HUDEP-2 (cell line): Measurements from ENCODE around the gene NT5C3B.
A peak's percentile ranks its signal among the peaks of the same experiment; 100 is the strongest.
"Not testable (repeated sequence)": the region's sequence is repeated elsewhere in the genome, so short reads cannot be mapped to it uniquely, and the experiment has no call there.

Experiments
- DNase-seq, 76 experiments: peaks; one replicate each; lab custom pipeline; 2025; ENCODE audit not compliant: unreplicated experiment in 76 of 76; lab: John Stamatoyannopoulos, UW

Gene NT5C3B

DNA sequence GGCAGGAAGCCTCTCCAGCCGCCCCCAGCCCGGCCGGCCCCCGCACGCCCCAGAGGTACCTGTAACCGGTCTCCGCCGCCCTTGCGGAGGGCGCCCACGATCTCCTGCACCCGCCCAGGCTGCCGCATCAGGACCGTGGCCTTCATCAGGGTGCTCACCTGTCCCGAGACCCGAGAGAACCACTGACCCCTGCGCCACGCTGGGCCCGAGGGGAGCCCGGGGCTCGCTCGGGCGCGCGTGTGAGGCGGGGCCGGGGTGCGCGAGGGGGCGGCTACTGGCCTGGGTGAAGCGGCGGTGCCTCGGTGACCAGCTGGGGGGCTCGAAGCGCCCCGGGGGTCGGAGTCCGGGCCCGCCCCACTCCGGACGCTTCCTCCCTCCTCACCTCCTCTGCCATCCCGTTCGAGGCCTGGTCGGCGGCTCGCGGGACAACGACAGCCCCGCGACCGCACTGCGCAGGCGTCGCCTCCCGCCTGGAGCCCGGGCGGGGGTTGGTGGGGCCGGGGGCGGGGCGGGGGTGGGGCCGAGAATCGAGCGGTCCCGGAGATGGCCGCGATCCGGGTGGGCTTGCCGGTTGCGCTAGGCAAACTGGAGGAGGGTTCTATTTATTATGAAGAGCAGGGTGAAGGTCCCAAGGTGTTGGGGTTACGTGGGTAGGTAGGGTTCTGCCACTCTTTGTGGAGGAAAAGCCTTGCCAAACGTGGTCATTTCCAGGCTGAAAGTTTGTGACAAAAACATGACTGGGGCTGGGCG is at the start of gene NT5C3B:
Gene NT5C3B (minus strand): TSS at position 433 of the 750 bp plus-strand sequence. CDS start 39 bp downstream, at position 394.
- peak in 4 of 76 experiments; percentile 8 to 15 (median 13) for DNase-seq

DNA sequence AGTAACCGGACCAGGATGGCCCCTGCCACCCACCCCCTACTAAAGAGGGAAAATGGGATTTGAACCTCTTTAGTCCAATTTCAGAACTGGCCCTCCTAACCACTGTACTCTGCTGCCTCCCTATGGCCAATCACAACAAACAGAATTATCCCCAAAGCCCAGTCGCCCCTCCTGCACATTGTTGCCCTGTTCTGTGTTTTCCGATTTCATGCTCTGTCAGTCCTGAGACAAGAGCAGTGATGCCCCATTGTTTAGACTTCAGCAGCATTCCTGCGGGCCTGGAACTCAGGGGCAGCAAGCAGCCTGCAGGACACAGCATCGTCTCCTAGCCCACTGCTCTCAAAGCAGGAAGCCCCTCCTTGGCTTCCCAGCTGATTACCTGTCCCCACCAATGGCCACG is 49.7 kb upstream of the NT5C3B start:
- DNase-seq: no peak

DNA sequence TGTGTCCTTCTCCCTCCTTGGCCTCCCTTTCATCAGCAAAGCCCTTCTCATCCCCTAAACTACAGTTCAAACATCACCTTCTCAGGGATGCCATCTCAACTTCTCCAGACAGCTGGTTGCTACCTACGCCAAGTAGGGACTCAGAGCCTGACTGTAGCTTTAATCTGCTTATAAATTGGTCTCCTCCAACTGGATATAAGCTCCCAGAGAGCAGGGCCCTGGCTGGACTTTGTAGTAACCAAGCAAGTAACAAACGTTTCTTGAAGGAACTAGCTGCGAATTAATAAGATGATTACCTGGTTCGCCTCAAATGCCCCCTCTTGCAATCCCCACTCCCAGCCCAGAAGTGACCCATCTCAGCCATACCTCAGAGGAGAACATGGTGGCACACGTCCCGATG is 46.7 kb upstream of the NT5C3B start:
- no peak for DNase-seq

DNA sequence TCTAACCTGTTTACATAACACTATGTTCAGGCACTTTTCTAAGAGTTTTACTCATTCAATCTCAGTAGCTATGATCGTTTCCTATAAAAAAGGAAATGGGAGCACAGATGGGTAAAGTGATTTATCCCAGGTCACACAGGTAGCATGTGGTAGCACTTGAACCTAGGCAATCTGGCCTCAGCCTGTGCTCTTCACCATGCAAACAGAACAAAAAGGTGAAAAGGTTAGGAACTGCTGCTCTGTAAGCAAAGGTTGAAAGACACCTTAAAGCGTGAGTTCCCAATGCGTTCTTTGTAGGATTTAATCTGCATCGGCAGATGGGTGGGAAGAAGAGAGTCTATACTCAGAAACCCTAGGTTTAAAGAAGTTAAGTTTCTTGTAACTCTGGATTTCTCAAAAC is 44.1 kb upstream of the NT5C3B start:
- DNase-seq: no peak

DNA sequence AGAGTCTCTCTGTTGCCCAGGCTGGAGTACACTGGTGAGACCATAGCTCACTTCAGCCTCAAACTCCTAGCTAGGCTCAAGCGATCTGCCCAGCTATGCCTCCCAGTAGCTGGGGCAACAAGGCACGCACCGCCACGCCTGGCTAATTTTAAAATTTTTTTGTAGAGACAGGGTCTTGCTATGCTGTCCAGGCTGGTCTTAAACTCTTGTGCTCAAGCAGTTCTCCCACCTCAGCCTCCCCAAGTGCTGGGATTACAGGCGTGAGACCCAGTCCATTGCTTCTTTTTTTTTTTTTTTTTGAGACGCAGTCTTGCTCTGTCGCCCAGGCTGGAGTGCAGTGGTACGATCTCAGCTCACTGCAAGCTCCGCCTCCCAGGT is 38.2 kb upstream of the NT5C3B start:
- not testable (repeated sequence) for DNase-seq

DNA sequence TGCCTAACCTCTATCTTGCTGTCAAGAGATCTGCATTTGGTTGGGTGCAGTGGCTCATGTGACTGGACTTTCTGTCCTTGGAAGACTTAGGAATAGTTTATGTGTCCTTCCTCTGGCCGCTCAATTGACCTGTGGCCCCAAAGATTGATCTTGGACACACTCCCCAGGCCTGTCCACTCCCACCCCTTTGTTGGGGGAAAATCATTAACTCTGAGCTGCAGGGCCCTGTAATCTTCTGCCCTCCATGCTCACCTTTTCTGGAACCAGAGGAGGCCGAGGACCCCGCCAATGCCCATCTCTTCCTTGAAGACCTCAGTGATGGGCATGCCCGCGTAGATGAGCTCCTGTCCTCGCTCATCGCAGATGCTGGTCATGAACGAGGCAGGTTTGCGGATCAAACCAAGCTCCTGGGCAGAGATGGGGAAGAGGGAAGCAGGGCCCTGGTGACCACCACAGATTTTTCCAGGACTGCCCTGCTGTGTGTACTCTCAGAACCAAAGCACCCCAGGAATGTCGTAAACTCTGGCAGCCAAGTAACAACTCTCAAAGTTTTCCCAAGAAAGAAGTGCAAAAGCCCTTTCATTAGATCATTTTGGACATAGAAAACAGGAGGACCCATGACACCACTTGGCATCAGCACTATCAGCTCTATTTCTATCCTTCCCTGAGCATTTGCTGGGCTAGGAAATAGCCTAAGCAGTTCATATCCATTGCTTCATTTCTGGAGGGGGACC is 37.7 kb upstream of the NT5C3B start:
- no peak for DNase-seq

DNA sequence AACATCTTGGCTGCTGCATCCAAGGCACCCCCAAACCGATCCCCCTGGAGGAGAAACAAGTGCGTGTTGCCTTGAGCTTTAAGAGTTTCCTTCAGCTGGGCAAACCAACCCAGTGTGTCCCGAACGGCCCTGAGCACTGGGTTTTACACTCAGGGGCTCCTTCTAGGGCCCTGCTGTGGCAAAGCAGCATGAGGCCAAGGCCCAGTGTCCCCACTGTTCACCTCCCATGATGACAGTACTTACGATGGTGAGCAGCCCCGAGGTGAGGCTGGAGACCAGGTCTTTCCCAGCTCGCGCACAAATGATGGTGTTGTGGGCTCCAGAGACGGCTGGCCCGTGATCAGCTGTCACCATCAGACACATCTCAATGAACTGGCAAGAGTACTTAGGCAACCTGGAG is 35.8 kb upstream of the NT5C3B start:
- no peak for DNase-seq

DNA sequence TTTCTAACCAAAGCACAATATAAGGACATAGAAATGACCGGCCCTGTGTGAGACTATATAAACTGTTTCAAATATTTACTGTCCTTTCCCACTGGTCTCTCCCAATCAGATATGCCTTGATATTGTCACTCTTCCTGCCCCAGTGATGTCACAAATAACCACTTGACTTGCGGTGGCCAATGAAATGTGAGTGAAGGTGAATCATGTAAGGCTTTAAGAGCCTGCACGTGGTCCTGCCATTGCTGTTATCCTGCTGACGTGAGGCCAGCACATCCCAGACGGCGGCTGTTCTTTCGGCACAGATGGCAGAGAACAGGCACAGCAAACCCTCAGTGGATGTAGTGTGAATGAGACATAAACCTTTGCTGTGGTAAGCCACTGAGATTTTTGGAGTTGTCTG is 34.6 kb upstream of the NT5C3B start:
- DNase-seq: no peak

DNA sequence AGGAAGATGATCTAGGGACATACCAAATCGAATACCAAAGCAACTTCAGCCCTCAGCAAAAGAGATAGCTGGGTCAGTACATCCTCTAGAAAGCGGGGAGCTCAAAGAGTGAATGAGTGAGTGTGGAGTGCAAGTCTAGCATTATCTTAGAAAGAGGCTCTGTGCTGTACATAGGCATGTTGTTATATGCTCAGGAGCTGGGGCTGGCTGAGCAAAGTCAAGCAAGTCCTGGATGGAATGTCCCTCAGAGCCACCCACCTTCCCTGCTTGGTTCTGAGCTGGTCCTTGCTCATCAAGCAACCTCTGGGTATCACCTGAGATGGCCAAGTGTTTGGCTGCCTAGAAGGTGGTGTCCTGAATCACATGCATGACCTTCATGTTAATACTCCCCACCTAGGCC is 34.1 kb upstream of the NT5C3B start:
- DNase-seq: no peak

DNA sequence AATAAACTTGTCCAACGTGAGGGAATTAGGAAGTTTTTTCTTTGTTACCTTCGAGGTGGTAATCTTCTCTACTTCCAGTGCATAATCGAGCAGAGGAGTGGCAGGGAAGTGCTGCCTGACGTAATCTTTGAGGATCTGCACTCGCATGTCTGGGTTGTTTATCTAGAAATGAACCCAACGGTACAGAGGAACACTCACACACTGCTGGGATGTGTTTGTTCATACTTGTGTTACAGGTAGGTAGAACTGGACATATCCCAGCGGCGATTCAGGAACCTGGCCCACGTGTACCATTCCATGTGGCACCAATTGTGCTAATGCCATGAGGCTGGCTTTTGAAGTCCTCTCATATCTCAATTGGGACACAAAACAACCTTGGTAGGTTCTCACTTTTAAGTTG is 33.4 kb upstream of the NT5C3B start:
- DNase-seq: peak in 1 of 76 experiments; percentile 8

DNA sequence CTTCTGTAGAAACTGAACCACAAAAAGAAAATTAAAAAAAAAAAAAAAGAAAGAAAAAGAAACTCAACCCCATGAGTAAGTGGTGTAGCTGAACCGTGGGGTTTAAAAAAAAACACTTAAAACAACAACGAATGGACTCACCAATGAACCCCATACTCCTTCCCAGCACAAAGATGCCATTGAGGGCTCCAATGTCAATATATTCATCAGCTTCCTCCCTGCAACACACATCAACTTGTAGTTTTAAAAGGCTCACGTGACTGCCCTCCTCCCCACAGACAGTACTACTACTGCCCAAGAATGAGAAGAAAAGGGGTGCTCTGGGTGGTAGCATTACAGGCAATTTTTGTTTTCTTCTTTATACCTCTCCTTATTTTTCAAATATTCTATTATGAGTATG is 32.5 kb upstream of the NT5C3B start:
- DNase-seq: no peak

DNA sequence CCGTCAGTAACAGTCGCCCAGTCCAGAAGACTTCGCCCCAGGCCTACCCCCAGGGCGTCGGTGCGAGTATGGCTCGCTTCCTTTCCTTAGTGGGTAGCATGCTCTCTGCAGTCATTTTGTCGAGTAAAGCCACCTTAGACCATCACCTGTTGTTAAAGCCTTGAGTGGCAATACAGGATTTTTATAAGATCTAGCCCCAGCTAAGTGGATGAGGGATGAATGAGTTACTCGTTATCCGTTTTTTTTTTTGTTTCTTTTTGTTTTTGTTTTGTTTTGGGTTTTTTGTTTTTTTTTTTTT is 29.5 kb upstream of the NT5C3B start:
- DNase-seq: peak in 1 of 76 experiments; percentile 27

DNA sequence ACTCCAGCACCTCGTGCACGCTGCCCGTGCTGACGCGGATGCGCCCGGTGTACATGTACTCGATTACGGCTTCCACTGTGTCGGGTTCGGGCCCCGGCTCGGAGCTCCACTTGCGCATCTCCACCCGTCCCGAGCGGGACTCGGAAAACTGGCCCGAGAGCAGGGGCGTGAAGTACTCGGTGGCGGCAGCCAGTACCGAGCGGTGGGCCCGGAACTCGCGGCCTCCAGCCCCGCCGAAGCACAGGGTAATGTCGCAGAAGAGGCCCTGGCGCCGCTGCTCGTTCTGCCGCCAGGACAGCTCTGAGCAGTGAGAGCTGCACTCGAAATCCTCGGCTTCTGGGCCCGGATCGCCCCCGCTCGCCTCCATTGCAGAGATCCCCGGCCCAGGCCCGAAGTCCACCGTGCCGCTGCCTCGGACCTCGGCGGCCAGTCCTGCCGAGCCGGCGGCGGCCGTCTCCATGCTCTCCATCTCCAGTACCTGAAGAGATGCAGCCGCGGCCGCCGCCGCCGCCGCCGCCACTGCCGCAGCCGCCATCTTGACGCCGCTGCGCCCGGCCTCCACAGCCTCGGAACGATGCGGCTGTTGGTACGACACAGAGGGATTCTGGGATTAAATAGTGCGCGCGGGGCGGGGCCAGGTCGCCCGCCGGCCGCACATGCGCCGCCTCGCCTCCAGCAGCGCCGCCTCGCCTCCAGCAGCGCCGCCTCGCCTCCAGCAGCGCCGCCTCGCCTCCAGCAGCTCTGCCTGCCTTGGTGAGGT is 29.0 kb upstream of the NT5C3B start, which contains the start of gene KLHL11:
Gene KLHL11 (minus strand): TSS at position 588 of the 760 bp plus-strand sequence. CDS start 53 bp downstream, at position 535.
- DNase-seq: peak in 74 of 76 experiments; percentile 15 to 91 (median 76)

DNA sequence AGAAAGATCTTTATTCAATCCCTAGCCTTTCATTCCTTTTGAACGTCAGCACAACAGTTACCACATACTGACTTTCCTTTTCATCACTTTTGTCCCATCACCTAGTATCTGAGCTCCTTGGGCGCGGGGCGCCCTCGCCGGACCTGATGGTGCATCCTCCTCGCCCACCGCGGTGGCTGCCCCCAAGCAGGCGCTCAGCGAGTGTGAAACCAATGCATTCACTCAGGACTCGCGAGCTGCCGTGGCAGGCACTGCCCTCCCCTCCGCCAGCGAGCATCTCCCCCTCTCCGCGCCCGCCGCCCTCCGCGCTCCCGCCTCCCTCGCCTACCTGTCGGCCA is 28.4 kb upstream of the NT5C3B start:
- peak in 1 of 76 experiments; percentile 27 for DNase-seq

DNA sequence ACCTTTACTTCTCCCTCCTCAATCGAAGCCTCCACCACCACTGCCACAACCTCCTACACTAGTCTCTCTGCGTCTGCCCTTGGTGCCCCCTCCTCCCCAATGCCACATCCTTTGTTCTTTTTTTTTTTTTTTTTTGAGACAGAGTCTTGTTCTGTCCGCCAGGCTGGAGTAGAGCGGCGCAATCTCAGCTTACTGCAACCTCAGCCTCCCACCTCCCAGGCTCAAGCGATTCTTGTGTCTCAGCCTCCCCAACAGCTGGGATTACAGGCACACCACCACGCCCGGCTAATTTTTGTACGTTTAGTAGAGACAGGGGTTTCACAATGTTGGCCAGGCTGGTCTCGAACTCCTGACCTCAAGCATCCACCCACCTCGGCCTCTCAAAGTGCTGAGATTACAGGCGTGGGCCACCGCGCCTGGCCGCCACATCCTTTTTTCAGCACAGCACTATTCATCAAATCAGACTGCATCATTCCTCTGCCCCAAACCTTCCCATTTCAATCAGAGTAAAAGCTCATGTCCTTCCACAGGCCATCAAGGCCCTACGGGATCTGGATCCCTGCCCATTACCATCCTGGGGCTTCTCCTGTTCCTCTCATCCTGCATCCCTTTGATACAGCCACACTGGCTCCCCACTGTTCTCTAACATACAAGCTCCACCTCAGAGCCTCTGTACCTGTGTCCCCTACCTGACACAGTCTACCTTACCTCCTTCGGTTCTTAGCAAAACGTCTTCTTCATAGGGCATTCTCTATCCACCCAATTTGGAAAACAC is 27.2 kb upstream of the NT5C3B start:
- no peak for DNase-seq

DNA sequence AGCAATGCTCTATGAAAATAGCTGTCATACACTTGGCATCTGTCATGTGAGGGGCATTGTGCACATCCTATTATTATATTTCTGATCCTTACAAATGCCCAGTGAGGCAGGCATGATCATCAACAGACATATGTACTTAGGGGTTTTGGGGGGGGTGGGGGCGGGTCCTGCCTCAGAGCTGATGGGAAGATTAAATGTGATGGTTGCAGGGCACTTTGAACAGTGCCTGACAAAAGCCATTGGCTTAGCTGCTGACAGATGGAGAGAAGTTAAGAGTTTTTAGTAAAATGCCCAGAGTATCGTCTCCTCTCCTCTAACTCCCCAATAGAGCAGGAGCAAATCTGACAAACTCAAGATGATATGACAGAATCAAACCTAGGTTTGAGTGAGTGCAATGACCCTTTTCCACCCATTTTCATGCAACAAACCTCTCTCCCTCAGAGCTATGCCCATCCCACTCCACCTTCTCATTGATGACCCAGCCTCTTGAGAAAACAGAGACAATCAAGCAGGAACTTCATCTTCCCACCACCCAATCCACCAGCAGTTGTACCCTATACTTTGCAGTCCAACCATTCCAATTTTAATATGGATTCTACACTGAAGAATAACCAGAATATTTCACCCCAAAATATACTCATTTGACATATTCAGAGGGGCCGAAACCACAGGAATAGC is 24.4 kb upstream of the NT5C3B start:
- DNase-seq: no peak

DNA sequence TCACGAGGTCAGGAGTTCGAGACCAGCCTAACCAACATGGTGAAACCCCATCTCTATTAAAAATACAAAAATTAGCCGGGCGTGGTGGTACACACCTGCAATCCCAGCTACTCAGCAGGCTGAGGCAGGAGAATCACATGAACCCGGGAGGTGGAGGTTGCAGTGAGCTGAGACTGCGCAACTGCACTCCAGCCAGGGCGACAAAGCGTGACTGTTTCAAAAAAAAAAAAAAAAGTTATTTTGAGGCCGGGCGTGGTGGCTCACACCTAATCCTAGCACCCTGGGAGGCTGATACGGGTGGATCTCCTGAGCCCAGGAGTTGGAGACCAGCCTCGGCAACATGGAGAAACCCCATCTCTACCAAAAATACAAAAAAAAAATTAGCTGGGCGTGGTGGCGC is 15.3 kb upstream of the NT5C3B start:
- not testable (repeated sequence) for DNase-seq

DNA sequence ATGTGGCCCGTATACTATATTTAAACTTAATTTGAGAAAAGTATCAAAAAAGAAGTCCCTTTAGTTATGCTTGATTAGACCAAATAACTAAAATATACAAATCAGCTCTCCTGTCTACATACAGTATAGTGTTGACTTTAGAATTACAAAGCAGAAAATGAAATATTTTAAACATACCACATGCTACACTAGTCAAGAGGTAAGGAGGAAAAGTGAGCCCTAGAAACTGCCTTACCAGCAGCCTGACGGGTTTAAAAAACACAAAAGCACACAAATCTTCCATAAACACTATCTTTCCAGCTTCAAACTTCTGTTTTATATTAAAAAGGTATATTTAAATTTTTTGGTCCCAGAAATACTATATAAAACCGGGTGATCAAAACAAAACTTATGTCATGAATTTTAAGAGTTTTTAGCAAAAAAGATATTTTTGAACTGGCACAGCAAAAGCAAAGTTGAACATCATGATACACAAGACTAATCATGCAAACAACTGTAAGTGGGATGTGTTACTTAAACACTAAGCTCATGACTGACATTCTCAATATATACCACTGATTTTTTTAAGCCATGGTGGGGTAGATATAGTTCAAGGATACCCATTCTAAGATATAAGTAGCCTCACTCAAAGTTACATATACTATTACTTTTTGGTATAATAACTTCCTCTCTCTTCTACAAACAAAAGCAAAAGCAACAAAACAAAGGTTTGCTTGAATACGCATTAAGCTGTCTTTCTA is 13.4 kb upstream of the NT5C3B start:
- DNase-seq: no peak

DNA sequence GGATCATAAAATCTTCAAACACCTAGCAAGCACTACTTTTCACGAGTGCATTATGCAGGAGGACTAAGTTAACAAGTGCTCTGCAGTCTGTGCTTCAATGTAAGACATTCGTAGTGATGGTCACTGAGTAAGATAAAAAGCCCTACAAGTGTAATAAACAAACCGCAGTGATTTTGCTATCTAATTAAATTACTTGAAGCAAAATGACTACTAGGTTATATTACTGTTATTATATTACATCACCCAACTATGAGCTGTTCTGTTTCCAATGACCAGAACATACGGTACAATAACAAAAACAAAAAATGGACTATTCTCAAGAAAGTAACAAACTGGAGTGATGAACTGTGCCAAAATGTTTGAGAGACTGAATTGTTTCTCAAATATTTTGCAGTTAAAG is 12.8 kb upstream of the NT5C3B start:
- DNase-seq: no peak

DNA sequence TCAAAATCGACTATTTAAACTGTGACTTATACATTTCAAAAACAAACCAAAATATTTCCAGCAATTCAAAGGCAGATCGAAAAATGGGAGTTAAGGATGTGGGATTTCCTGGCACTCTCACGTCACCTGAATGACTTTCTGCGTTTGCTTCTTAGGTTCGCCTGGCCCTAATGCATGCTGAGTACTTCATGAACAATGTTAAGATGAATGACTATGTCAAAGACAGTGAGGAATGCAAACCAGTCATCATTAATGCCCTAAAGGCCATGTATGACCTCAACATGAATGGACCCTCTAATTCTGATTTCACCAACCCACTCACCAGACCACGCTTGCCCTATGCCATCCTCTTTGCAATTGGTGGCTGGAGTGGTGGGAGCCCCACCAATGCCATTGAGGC is 8.9 kb upstream of the NT5C3B start:
- no peak for DNase-seq
